ENCODE results near the gene FCRLB. TPM values are rescaled to one million over a fixed set of nuclear protein-coding genes. Genes with fewer than 3 reads are reported as not detected.

FCRLB gene
- total RNA-seq, 1 donor: 4.3 TPM

- H3K4me3 ChIP-seq (ENCODE audit: low read depth, low read length): no peak overlapping the region
- TF ChIP-seq CTCF (IDR thresholded peaks at IDR 0.05; ENCODE audit: insufficient read depth, low read depth, low read length): no peak
- DNase-seq (ENCODE audit: low read depth): peak; percentile 94
Measured at GRCh38 chr1:161733526-161733925, 12.2 kb downstream of the FCRLB start.

DNA sequence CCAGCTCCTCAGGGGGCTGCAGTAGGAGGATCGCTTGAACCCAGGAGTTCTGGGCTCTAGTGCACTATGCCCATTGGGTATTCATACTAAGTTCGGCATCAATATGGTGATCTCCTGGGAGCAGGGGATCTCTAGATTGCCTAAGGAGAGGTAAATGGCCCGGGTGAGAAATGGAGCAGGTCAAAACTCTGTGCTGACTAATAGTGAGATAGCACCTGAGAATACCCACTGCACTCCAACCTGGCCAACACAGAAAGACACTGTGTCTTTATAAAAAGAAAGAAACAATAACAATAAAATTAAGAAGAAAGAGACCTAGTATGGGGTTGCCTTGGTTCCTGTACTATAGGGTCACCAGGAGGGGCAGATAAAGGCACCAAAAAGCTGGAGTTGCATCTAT lies 14.5 kb downstream of the FCRLB start:
- no peak for TF ChIP-seq CTCF (IDR thresholded peaks at IDR 0.05; ENCODE audit: insufficient read depth, low read depth, low read length)
- DNase-seq (ENCODE audit: low read depth): no peak
- no peak overlapping the region for H3K4me3 ChIP-seq (ENCODE audit: low read depth, low read length)

DNA sequence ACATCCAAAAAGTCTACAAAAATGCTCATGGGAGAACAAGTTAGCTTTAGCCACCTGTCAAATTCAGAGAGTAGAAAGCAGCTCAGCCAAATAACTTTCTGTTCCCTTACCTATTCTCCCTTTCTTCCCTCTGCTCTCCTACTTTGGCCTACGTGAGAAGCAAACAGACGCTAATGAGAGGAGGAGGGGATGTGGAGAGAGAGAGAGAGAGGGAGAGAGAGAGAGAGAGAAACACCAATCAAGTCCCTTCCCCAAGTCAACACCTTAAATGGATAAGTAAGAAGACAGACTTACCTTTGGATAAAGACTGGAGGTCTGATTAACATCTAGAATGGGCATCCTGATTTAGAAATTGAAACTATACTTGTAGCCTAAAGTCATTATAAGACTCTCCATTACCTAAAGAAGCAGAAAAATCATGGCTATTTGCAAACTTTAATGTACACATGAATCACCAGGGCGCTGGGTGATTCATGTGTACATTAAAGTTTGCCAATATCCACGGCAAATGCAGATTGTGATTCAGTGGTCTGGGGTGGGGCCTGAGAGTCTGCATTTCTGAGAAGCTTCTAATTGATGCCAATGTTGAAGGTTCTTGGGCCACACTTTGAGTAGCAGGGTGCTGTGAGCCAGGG lies 15.1 kb downstream of the FCRLB start:
- TF ChIP-seq CTCF (IDR thresholded peaks at IDR 0.05; ENCODE audit: insufficient read depth, low read depth, low read length): no peak
- no peak overlapping the region for H3K4me3 ChIP-seq (ENCODE audit: low read depth, low read length)
- peak; percentile 31 for DNase-seq (ENCODE audit: low read depth)

- no peak for DNase-seq (ENCODE audit: low read depth)
- no peak overlapping the region for H3K4me3 ChIP-seq (ENCODE audit: low read depth, low read length)
- TF ChIP-seq CTCF (IDR thresholded peaks at IDR 0.05; ENCODE audit: insufficient read depth, low read depth, low read length): no peak
Measured at GRCh38 chr1:161737625-161738024, 16.3 kb downstream of the FCRLB start.

DNA sequence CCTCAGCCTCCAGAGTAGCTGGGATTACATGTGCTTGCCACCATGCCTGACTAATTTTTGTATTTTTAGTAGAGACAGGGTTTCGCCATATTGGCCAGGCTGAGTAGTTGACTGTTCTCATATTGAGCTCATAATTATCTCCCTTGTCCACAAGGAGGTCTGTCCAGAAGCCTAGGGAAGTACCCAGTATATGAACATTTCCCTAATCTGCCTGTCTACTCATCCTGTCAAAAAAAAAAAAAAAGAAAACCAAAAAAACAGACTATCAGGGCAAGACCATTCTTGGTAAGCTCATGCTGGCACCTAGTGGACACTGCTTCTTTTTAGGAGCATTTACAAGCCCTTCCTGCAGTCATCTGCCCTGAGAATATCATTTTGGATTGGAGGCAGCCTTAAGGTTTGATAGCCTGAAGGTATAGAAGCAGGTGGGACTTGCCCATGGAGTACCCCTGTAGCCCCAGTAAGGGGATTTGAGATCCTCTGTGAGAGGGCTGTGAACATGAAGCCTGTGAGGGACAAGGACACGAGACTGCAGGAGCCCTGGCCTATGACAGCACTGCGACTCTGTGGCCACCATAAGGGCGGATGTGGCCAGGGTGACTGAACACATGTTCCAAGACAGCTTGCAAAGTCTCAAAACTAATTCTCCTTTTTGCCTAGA lies 17.4 kb downstream of the FCRLB start:
- DNase-seq (ENCODE audit: low read depth): peak; percentile 83
- no peak overlapping the region for H3K4me3 ChIP-seq (ENCODE audit: low read depth, low read length)
- peak; percentile 69 for TF ChIP-seq CTCF (IDR thresholded peaks at IDR 0.05; ENCODE audit: insufficient read depth, low read depth, low read length)

- H3K4me3 ChIP-seq (ENCODE audit: low read depth, low read length): no peak overlapping the region
- DNase-seq (ENCODE audit: low read depth): no peak
- TF ChIP-seq CTCF (IDR thresholded peaks at IDR 0.05; ENCODE audit: insufficient read depth, low read depth, low read length): no peak
Measured at GRCh38 chr1:161739865-161740566, 18.7 kb downstream of the FCRLB start.

All from fibroblast of villous mesenchyme (primary cell).